Measurements from ENCODE around the gene UMPS.

GRCh38 chr3:124761250-124761796, 31.1 kb downstream of the UMPS start:
- TF ChIP-seq CTCF (tag by site-specific recombination; IDR thresholded peaks at IDR 0.05) (peak; percentile 75), ZNF645 (tag by site-specific recombination; IDR thresholded peaks at IDR 0.05) (no peak), PRDM4 (tag by site-specific recombination; IDR thresholded peaks at IDR 0.05) (no peak), ZNF544 (tag by site-specific recombination; IDR thresholded peaks at IDR 0.05) (no peak), GLI4 (tag by site-specific recombination; IDR thresholded peaks at IDR 0.05) (no peak), ZNF121 (tag by site-specific recombination; IDR thresholded peaks at IDR 0.05) (peak; percentile 71), ZSCAN5A (tag by site-specific recombination; IDR thresholded peaks at IDR 0.05) (no peak), KLF10 (tag by site-specific recombination; IDR thresholded peaks at IDR 0.05) (no peak), ZBTB44 (tag by site-specific recombination; IDR thresholded peaks at IDR 0.05) (no peak), ZNF19 (tag by site-specific recombination; IDR thresholded peaks at IDR 0.05; ENCODE audit: low read depth) (no peak), IKZF3 (tag by site-specific recombination; IDR thresholded peaks at IDR 0.05) (no peak), ZNF626 (tag by site-specific recombination; IDR thresholded peaks at IDR 0.05) (no peak), ELK4 (IDR thresholded peaks at IDR 0.05; ENCODE audit: borderline replicate concordance, low read depth, low read length) (no peak), ZNF560 (tag by site-specific recombination; IDR thresholded peaks at IDR 0.05; ENCODE audit: borderline replicate concordance) (no peak)

All from HEK293 (cell line).